Measurements from ENCODE around the gene TMEM132E. TPM values are rescaled to one million over a fixed set of nuclear protein-coding genes. Genes with fewer than 3 reads are reported as not detected.

Gene TMEM132E
- total and polyA plus RNA-seq, 7 donors = 0.10 TPM; not detected in 6

GRCh38 chr17:34617398-34617797 lies 38.0 kb downstream of the TMEM132E start:
- Histone ChIP-seq H3K4me3 (no peak overlapping the region), H3K27me3 (peaks cover 0 to 78% (median 0%) of the 10 kb centered on the region in 3 donors), H3K36me3 (no peaks in the 10 kb centered on the region), H3K27ac (no peak overlapping the region), H3K4me1 (no peaks in the 10 kb centered on the region), H3K9me3 (no peaks in the 10 kb centered on the region)
- TF ChIP-seq EP300 (IDR thresholded peaks at IDR 0.05) (no peak), POLR2A (IDR thresholded peaks at IDR 0.05) (no peak), CTCF (IDR thresholded peaks at IDR 0.05) (no peak)
- DNase-seq = no peak
- intact Hi-C loops (cut with DNase I) = no loop called here
- 33 to 67% methylated on average over 4 of the region's 4 CpGs for WGBS, 2 donors

- H3K4me3 ChIP-seq = no peak overlapping the region
- DNase-seq = no peak
- no peak for TF ChIP-seq POLR2A (IDR thresholded peaks at IDR 0.05)
- no peak for TF ChIP-seq EP300 (IDR thresholded peaks at IDR 0.05)
- no peak for TF ChIP-seq POLR2AphosphoS5 (IDR thresholded peaks at IDR 0.05)
- no peak for TF ChIP-seq CTCF (IDR thresholded peaks at IDR 0.05)
- intact Hi-C loops (cut with DNase I) = no loop called here
- H3K4me1 ChIP-seq = no peaks in the 10 kb centered on the region
- no peak overlapping the region for H3K27ac ChIP-seq
- H3K9me3 ChIP-seq = no peaks in the 10 kb centered on the region
- H3K36me3 ChIP-seq = no peaks in the 10 kb centered on the region
- 53 to 60% methylated on average over 3 of the region's 3 CpGs for WGBS, 2 donors
- H3K27me3 ChIP-seq = peaks cover 0 to 67% (median 0%) of the 10 kb centered on the region in 3 donors
These were observed 40.4 kb downstream of the TMEM132E start for GRCh38 chr17:34619687-34620217.

GRCh38 chr17:34620458-34620857 lies 41.1 kb downstream of the TMEM132E start:
- DNase-seq = no peak
- WGBS, 2 donors = 82% methylated on average over 5 of the region's 5 CpGs
- TF ChIP-seq CTCF (IDR thresholded peaks at IDR 0.05) = no peak
- no peak for TF ChIP-seq POLR2A (IDR thresholded peaks at IDR 0.05)
- no peak for TF ChIP-seq POLR2AphosphoS5 (IDR thresholded peaks at IDR 0.05)
- TF ChIP-seq EP300 (IDR thresholded peaks at IDR 0.05) = no peak
- no peaks in the 10 kb centered on the region for H3K9me3 ChIP-seq
- no peak overlapping the region for H3K27ac ChIP-seq
- intact Hi-C loops (cut with DNase I) = no loop called here
- H3K36me3 ChIP-seq = no peaks in the 10 kb centered on the region
- H3K27me3 ChIP-seq = peaks cover 0 to 72% (median 3%) of the 10 kb centered on the region in 3 donors
- H3K4me3 ChIP-seq = no peak overlapping the region
- no peaks in the 10 kb centered on the region for H3K4me1 ChIP-seq

GRCh38 chr17:34622862-34623623 lies 43.7 kb downstream of the TMEM132E start:
- intact Hi-C loops (cut with DNase I) = no loop called here
- peaks cover 13 to 80% (median 25%) of the 10 kb centered on the region in 3 donors for H3K27me3 ChIP-seq
- no peak overlapping the region for H3K4me3 ChIP-seq
- H3K4me1 ChIP-seq = peaks cover 0 to 8% (median 4%) of the 10 kb centered on the region in 4 donors
- H3K9me3 ChIP-seq = no peaks in the 10 kb centered on the region
- 84 to 87% methylated on average over 10 of the region's 10 CpGs for WGBS, 2 donors
- no peak for TF ChIP-seq POLR2AphosphoS5 (IDR thresholded peaks at IDR 0.05)
- TF ChIP-seq CTCF (IDR thresholded peaks at IDR 0.05) = no peak
- TF ChIP-seq POLR2A (IDR thresholded peaks at IDR 0.05) = no peak
- TF ChIP-seq EP300 (IDR thresholded peaks at IDR 0.05) = no peak
- no peak for DNase-seq
- no peak overlapping the region for H3K27ac ChIP-seq
- no peaks in the 10 kb centered on the region for H3K36me3 ChIP-seq
